AG04450 (cell line): ENCODE results near the gene OR5L2. TPM values are rescaled to one million over a fixed set of nuclear protein-coding genes. Genes with fewer than 3 reads are reported as not detected.

Experiments
- CTCF ChIA-PET: fragments of 300-600, 350-600 bp; formaldehyde crosslinking; extraction: SDS; loops from one replicate; lab custom pipeline; 2022; ENCODE audit warnings: antibody characterized with exemption, inconsistent platforms; lab: Charles Lee
- POLR2A ChIA-PET: fragments of 350-600 bp; formaldehyde crosslinking; extraction: SDS; loops from one replicate; lab custom pipeline; 2021; ENCODE audit warnings: antibody characterized with exemption, inconsistent platforms; lab: Yijun Ruan, JAX
- DNase-seq: peaks from one replicate; pipeline ENCODE4 v3.0.0-alpha.2; 2011; ENCODE audit warnings: low read depth, low spot score
- H3K27ac ChIP-seq: one replicate; pipeline ENCODE4 v1.5.1; 2012; ENCODE audit warnings: low read depth, low read length, control low read depth
- H3K27me3 ChIP-seq: one replicate; pipeline ENCODE4 v1.6.0; 2012; ENCODE audit warnings: low read length; ENCODE audit not compliant: control insufficient read depth, insufficient read depth
- H3K4me3 ChIP-seq: 2 replicates; pipeline ENCODE4 v1.5.1; 2011; ENCODE audit warnings: mild to moderate bottlenecking, low read depth, low read length, control low read depth
- H3K9me3 ChIP-seq: 2 replicates; pipeline ENCODE4 v1.5.1; 2012; ENCODE audit warnings: low read length; ENCODE audit not compliant: control insufficient read depth, insufficient read depth
- CTCF ChIP-seq: IDR thresholded peaks from 2 replicates; pipeline ENCODE4 v1.5.1; 2011; ENCODE audit warnings: low read depth, low read length, control low read depth, inconsistent platforms
- polyA plus RNA-seq: library from polyadenylated mRNA; depleted of rRNA; stranded (reverse); fragments of >200 nt; gene quantifications from 2 replicates; pipeline ENCODE4 v1.2.3, GENCODE V29; 2011

Gene OR5L2
- polyA plus RNA-seq, 1 experiment: not detected

GRCh38 chr11:55811067-55811466 lies 16.0 kb upstream of the OR5L2 start, which contains the start of gene OR5L1:
Gene OR5L1 (plus strand): TSS chr11:55811367. CDS start chr11:55811467, 100 bp downstream.
- H3K9me3 ChIP-seq: peaks cover 6% of the 10 kb centered on the region; the same call in 1 of the 2 replicates
- ChIA-PET CTCF (no interaction called here), POLR2A (no interaction called here)
- no peak for TF ChIP-seq CTCF
- no peak within 1 kb of the TSS for H3K27ac ChIP-seq
- H3K27me3 ChIP-seq: no peaks in the 10 kb centered on the region
- no peak within 1 kb of the TSS for H3K4me3 ChIP-seq
- DNase-seq: no peak

- no peak within 1 kb of the TSS for H3K4me3 ChIP-seq
- TF ChIP-seq CTCF: no peak
- DNase-seq: no peak
- peaks cover 3% of the 10 kb centered on the region; the same call in 1 of the 2 replicates for H3K9me3 ChIP-seq
- H3K27me3 ChIP-seq: no peaks in the 10 kb centered on the region
- ChIA-PET POLR2A (no interaction called here), CTCF (no interaction called here)
- H3K27ac ChIP-seq: no peak within 1 kb of the TSS
Measured at GRCh38 chr11:55819330-55819729, 7.7 kb upstream of the OR5L2 start, which contains the start of gene OR5D18. Gene OR5D18 (plus strand): TSS chr11:55819630. CDS start chr11:55819630, 0 bp downstream.

GRCh38 chr11:55838452-55838851 lies 11.4 kb downstream of the OR5L2 start, which contains the start of gene OR5D16:
Gene OR5D16 (plus strand): TSS chr11:55838752. CDS start chr11:55838752, 0 bp downstream.
- ChIA-PET CTCF (no interaction called here), POLR2A (no interaction called here)
- no peak within 1 kb of the TSS for H3K4me3 ChIP-seq
- 0 out of 2 replicates have a peak, but pooled peaks cover 3% of the 10 kb centered on the region for H3K9me3 ChIP-seq
- no peak for DNase-seq
- H3K27me3 ChIP-seq: no peaks in the 10 kb centered on the region
- no peak for TF ChIP-seq CTCF
- no peak within 1 kb of the TSS for H3K27ac ChIP-seq

- H3K9me3 ChIP-seq: peaks cover 3% of the 10 kb centered on the region; the same call in 1 of the 2 replicates
- H3K4me3 ChIP-seq: no peak overlapping the region
- H3K27me3 ChIP-seq: no peaks in the 10 kb centered on the region
- DNase-seq: no peak
- POLR2A ChIA-PET: no interaction called here
- no peak overlapping the region for H3K27ac ChIP-seq
- CTCF ChIA-PET: no interaction called here
- TF ChIP-seq CTCF: no peak
Measured at GRCh38 chr11:55847453-55847852, 20.4 kb downstream of the OR5L2 start.

- CTCF ChIA-PET: no interaction called here
- Histone ChIP-seq H3K4me3 (no peak overlapping the region), H3K27me3 (no peaks in the 10 kb centered on the region), H3K27ac (no peak overlapping the region), H3K9me3 (peaks cover 3% of the 10 kb centered on the region; the same call in 1 of the 2 replicates)
- DNase-seq: no peak
- TF ChIP-seq CTCF: no peak
- POLR2A ChIA-PET: no interaction called here
Measured at GRCh38 chr11:55849037-55849436, 22.0 kb downstream of the OR5L2 start.
